Upper lobe of left lung (tissue), 4 donors: ENCODE data around the gene TMEM59.

Source experiments
- POLR2A ChIP-seq, 4 donors: fragments of 450-650 bp; IDR thresholded peaks; one replicate each; pipeline ENCODE4 v1.5.1; 2016 to 2017; ENCODE audit warnings: antibody characterized with exemption in 4 of 4, mild to moderate bottlenecking in 2 of 4
- TF ChIP-seq, protein P1 (sequence below), 6 experiments: fragments of 450-650 bp in 4 of 6; fragments of 200-600 bp in 2 of 6; sonication (generic) in 2 of 6; IDR thresholded peaks; one replicate each; pipeline ENCODE4 v1.5.1; 2016 to 2019; ENCODE audit warnings: antibody characterized with exemption in 6 of 6

DNA sequence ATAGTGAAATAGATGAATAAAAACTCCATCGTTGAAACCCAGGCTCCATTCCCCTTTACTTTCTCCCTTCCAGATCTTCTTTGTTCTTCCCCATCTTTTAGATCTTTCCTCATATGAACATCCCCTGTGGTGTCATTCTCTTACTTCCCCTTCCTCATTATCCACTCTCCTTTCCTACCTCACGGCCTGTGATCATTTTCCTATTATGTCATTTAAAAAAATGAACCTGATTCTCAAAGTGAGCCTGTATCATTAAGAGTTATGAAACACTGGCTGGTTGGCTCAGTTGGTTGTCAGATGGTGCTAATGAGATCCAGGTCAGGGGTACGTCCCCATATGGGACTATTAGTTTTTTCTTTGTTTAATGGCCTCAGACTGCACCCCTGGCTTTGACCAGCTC is 38.7 kb upstream of the TMEM59 start:
- TF ChIP-seq, protein P1, sequence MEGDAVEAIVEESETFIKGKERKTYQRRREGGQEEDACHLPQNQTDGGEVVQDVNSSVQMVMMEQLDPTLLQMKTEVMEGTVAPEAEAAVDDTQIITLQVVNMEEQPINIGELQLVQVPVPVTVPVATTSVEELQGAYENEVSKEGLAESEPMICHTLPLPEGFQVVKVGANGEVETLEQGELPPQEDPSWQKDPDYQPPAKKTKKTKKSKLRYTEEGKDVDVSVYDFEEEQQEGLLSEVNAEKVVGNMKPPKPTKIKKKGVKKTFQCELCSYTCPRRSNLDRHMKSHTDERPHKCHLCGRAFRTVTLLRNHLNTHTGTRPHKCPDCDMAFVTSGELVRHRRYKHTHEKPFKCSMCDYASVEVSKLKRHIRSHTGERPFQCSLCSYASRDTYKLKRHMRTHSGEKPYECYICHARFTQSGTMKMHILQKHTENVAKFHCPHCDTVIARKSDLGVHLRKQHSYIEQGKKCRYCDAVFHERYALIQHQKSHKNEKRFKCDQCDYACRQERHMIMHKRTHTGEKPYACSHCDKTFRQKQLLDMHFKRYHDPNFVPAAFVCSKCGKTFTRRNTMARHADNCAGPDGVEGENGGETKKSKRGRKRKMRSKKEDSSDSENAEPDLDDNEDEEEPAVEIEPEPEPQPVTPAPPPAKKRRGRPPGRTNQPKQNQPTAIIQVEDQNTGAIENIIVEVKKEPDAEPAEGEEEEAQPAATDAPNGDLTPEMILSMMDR (IDR thresholded peaks at IDR 0.05): no peak
- no peak for TF ChIP-seq POLR2A (IDR thresholded peaks at IDR 0.05)
